Activated T-helper 1 cell treated with anti-CD3 and anti-CD28 coated beads, Interleukin-12 subunit alpha, Interleukin-12 subunit beta, Interleukin-2, Interleukin-4 antibody, amounts not matched to agents 30 ng/mL and 10 ng/mL and 1 ng/mL, durations not matched to agents 14 hours and 24 hours and 36 hours (primary cell): ENCODE results near the gene DIAPH1. TPM values are rescaled to one million over a fixed set of nuclear protein-coding genes. Genes with fewer than 3 reads are reported as not detected.

ENCODE experiments used
- DNase-seq: peaks from one replicate; pipeline ENCODE4 v3.0.0; 2021; ENCODE audit warnings: low spot score
- H3K27ac Mint-ChIP-seq: one replicate; pipeline ENCODE4 v1.8.0; 2021; ENCODE audit warnings: mild to moderate bottlenecking, mixed read lengths
- H3K27me3 Mint-ChIP-seq: one replicate; pipeline ENCODE4 v1.8.0; 2022; ENCODE audit warnings: mild to moderate bottlenecking, moderate library complexity, mixed read lengths; ENCODE audit not compliant: insufficient read depth
- H3K36me3 Mint-ChIP-seq: one replicate; pipeline ENCODE4 v1.8.0; 2021; ENCODE audit warnings: low read depth, mixed read lengths
- H3K4me1 Mint-ChIP-seq: one replicate; pipeline ENCODE4 v1.8.0; 2021; ENCODE audit warnings: low read depth, mixed read lengths
- H3K4me3 Mint-ChIP-seq: one replicate; pipeline ENCODE4 v1.8.0; 2021; ENCODE audit warnings: mild to moderate bottlenecking, moderate library complexity, mixed read lengths
- H3K9me3 Mint-ChIP-seq: one replicate; pipeline ENCODE4 v1.8.0; 2021; ENCODE audit warnings: mixed read lengths
- intact Hi-C: fragments of 100-400 bp; cut with micrococcal nuclease; formaldehyde crosslinking; loops from one replicate; pipeline ENCODE4 v1.15.1; 2024
- total RNA-seq: library from RNA; stranded (reverse); gene quantifications from 2 replicates; pipeline ENCODE4 v1.2.3, GENCODE V29; 2022

The DIAPH1 gene
- total RNA-seq, 1 donor from 2014 or later = 221 TPM

- peak overlapping the region; percentile 71 for H3K4me3 Mint-ChIP-seq
- no peaks in the 10 kb centered on the region for H3K27me3 Mint-ChIP-seq
- DNase-seq = no peak
- peaks cover 13% of the 10 kb centered on the region for H3K36me3 Mint-ChIP-seq
- no peaks in the 10 kb centered on the region for H3K9me3 Mint-ChIP-seq
- H3K4me1 Mint-ChIP-seq = peaks cover 83% of the 10 kb centered on the region
- intact Hi-C loops = no loop called here
- peak overlapping the region; percentile 88 for H3K27ac Mint-ChIP-seq
Observed at GRCh38 chr5:141603923-141604717, 14.7 kb downstream of the DIAPH1 start.

- H3K4me1 Mint-ChIP-seq = peaks cover 83% of the 10 kb centered on the region
- peak overlapping the region; percentile 53 for H3K4me3 Mint-ChIP-seq
- DNase-seq = no peak
- intact Hi-C loops = no loop called here
- no peaks in the 10 kb centered on the region for H3K27me3 Mint-ChIP-seq
- H3K36me3 Mint-ChIP-seq = peaks cover 6% of the 10 kb centered on the region
- H3K27ac Mint-ChIP-seq = peak overlapping the region; percentile 47
- no peaks in the 10 kb centered on the region for H3K9me3 Mint-ChIP-seq
Observed at GRCh38 chr5:141602606-141603005, 16.2 kb downstream of the DIAPH1 start.

GRCh38 chr5:141598391-141599345 lies 20.1 kb downstream of the DIAPH1 start:
- Mint-ChIP-seq H3K4me3 (peak overlapping the region; percentile 11), H3K36me3 (peaks cover 10% of the 10 kb centered on the region), H3K9me3 (no peaks in the 10 kb centered on the region), H3K27ac (peak overlapping the region; percentile 34), H3K27me3 (no peaks in the 10 kb centered on the region), H3K4me1 (peaks cover 67% of the 10 kb centered on the region)
- DNase-seq = no peak
- intact Hi-C loops = no loop called here

GRCh38 chr5:141597814-141598213 lies 21.0 kb downstream of the DIAPH1 start:
- Mint-ChIP-seq H3K27me3 (no peaks in the 10 kb centered on the region), H3K36me3 (peaks cover 10% of the 10 kb centered on the region), H3K27ac (peak overlapping the region; percentile 5), H3K4me1 (peaks cover 66% of the 10 kb centered on the region), H3K4me3 (no peak overlapping the region), H3K9me3 (no peaks in the 10 kb centered on the region)
- DNase-seq = no peak
- intact Hi-C loops = loop anchor here (1.0 kb wide), 1 partner anchor 7 kb away; no protein-coding TSS in a partner anchor

- Mint-ChIP-seq H3K36me3 (peaks cover 10% of the 10 kb centered on the region), H3K27ac (peak overlapping the region; percentile 5), H3K9me3 (no peaks in the 10 kb centered on the region), H3K4me1 (peaks cover 66% of the 10 kb centered on the region), H3K27me3 (no peaks in the 10 kb centered on the region), H3K4me3 (no peak overlapping the region)
- intact Hi-C loops = loop anchor here (1.0 kb wide), 1 partner anchor 8 kb away; no protein-coding TSS in a partner anchor
- DNase-seq = no peak
Observed at GRCh38 chr5:141597394-141597793, 21.4 kb downstream of the DIAPH1 start.

- Mint-ChIP-seq H3K27ac (no peak overlapping the region), H3K4me1 (peaks cover 66% of the 10 kb centered on the region)
- intact Hi-C loops = loop anchor here (1.0 kb wide), 1 partner anchor 8 kb away; no protein-coding TSS in a partner anchor
Observed at GRCh38 chr5:141596867-141597266, 21.9 kb downstream of the DIAPH1 start.

GRCh38 chr5:141590127-141590526 lies 28.7 kb downstream of the DIAPH1 start:
- Mint-ChIP-seq H3K4me1 (peaks cover 37% of the 10 kb centered on the region), H3K27ac (no peak overlapping the region)
- intact Hi-C loops = no loop called here

More at GRCh38 chr5:141596867-141597266, 21.9 kb downstream of the DIAPH1 start:
- peaks cover 12% of the 10 kb centered on the region for H3K36me3 Mint-ChIP-seq
- H3K9me3 Mint-ChIP-seq = no peaks in the 10 kb centered on the region
- no peak overlapping the region for H3K4me3 Mint-ChIP-seq
- H3K27me3 Mint-ChIP-seq = no peaks in the 10 kb centered on the region
- no peak for DNase-seq

GRCh38 chr5:141586246-141586645 lies 32.6 kb downstream of the DIAPH1 start:
- no peak overlapping the region for H3K4me3 Mint-ChIP-seq
- intact Hi-C loops = no loop called here
- H3K4me1 Mint-ChIP-seq = peaks cover 21% of the 10 kb centered on the region
- peaks cover 46% of the 10 kb centered on the region for H3K36me3 Mint-ChIP-seq
- no peaks in the 10 kb centered on the region for H3K9me3 Mint-ChIP-seq
- DNase-seq = no peak
- no peak overlapping the region for H3K27ac Mint-ChIP-seq
- H3K27me3 Mint-ChIP-seq = no peaks in the 10 kb centered on the region

More at GRCh38 chr5:141590127-141590526, 28.7 kb downstream of the DIAPH1 start:
- Mint-ChIP-seq H3K9me3 (no peaks in the 10 kb centered on the region), H3K4me3 (no peak overlapping the region), H3K36me3 (peaks cover 25% of the 10 kb centered on the region), H3K27me3 (no peaks in the 10 kb centered on the region)
- DNase-seq = no peak

GRCh38 chr5:141585594-141585993 lies 33.2 kb downstream of the DIAPH1 start:
- Mint-ChIP-seq H3K4me1 (peaks cover 15% of the 10 kb centered on the region), H3K36me3 (peaks cover 53% of the 10 kb centered on the region), H3K27me3 (no peaks in the 10 kb centered on the region), H3K27ac (no peak overlapping the region), H3K9me3 (no peaks in the 10 kb centered on the region), H3K4me3 (no peak overlapping the region)
- DNase-seq = no peak
- intact Hi-C loops = no loop called here

- no peak for DNase-seq
- H3K36me3 Mint-ChIP-seq = peaks cover 59% of the 10 kb centered on the region
- intact Hi-C loops = no loop called here
- no peaks in the 10 kb centered on the region for H3K4me1 Mint-ChIP-seq
- no peak overlapping the region for H3K27ac Mint-ChIP-seq
- H3K4me3 Mint-ChIP-seq = no peak overlapping the region
- H3K27me3 Mint-ChIP-seq = no peaks in the 10 kb centered on the region
- H3K9me3 Mint-ChIP-seq = no peaks in the 10 kb centered on the region
Observed at GRCh38 chr5:141574122-141574510, 44.7 kb downstream of the DIAPH1 start.

- intact Hi-C loops = no loop called here
- no peak for DNase-seq
- H3K36me3 Mint-ChIP-seq = peaks cover 56% of the 10 kb centered on the region
- H3K4me3 Mint-ChIP-seq = no peak overlapping the region
- H3K4me1 Mint-ChIP-seq = no peaks in the 10 kb centered on the region
- H3K27ac Mint-ChIP-seq = no peak overlapping the region
- H3K9me3 Mint-ChIP-seq = no peaks in the 10 kb centered on the region
- no peaks in the 10 kb centered on the region for H3K27me3 Mint-ChIP-seq
Observed at GRCh38 chr5:141573489-141574121, 45.2 kb downstream of the DIAPH1 start.

- H3K4me3 Mint-ChIP-seq = no peak overlapping the region
- H3K36me3 Mint-ChIP-seq = peaks cover 49% of the 10 kb centered on the region
- H3K27me3 Mint-ChIP-seq = no peaks in the 10 kb centered on the region
- H3K9me3 Mint-ChIP-seq = no peaks in the 10 kb centered on the region
- no peak for DNase-seq
- no peak overlapping the region for H3K27ac Mint-ChIP-seq
- intact Hi-C loops = no loop called here
- peaks cover 12% of the 10 kb centered on the region for H3K4me1 Mint-ChIP-seq
Observed at GRCh38 chr5:141570655-141571054, 48.1 kb downstream of the DIAPH1 start.
